Ishikawa (cell line): ENCODE results near the gene LUC7L3.

ENCODE experiments used
- CEBPB ChIP-seq: IDR thresholded peaks from 2 replicates; pipeline ENCODE4 v1.6.1; 2012
- CREB1 ChIP-seq: IDR thresholded peaks from 2 replicates; pipeline ENCODE4 v1.6.1; 2012; ENCODE audit warnings: low read depth
- EGR1 ChIP-seq: IDR thresholded peaks from 2 replicates; pipeline ENCODE4 v1.6.1; 2012
- EP300 ChIP-seq: IDR thresholded peaks from 2 replicates; pipeline ENCODE4 v1.6.1; 2012; ENCODE audit warnings: borderline replicate concordance
- FOXM1 ChIP-seq: IDR thresholded peaks from 2 replicates; pipeline ENCODE4 v1.6.1; 2012; ENCODE audit warnings: low read depth, borderline replicate concordance
- MAX ChIP-seq: IDR thresholded peaks from 2 replicates; pipeline ENCODE4 v1.6.1; 2012
- NFIC ChIP-seq: IDR thresholded peaks from 2 replicates; pipeline ENCODE4 v1.6.1; 2012
- RAD21 ChIP-seq: IDR thresholded peaks from 2 replicates; pipeline ENCODE4 v1.6.1; 2012; ENCODE audit warnings: low read depth
- REST ChIP-seq: IDR thresholded peaks from 2 replicates; pipeline ENCODE4 v1.6.1; 2012; ENCODE audit warnings: low read depth, mild to moderate bottlenecking
- TAF1 ChIP-seq: IDR thresholded peaks from 2 replicates; pipeline ENCODE4 v1.6.1; 2012; ENCODE audit warnings: low read depth, mild to moderate bottlenecking
- TCF12 ChIP-seq: IDR thresholded peaks from 2 replicates; pipeline ENCODE4 v1.6.1; 2012; ENCODE audit warnings: low read depth
- TEAD4 ChIP-seq: IDR thresholded peaks from 2 replicates; pipeline ENCODE4 v1.6.1; 2012
- USF1 ChIP-seq: IDR thresholded peaks from 2 replicates; pipeline ENCODE4 v1.6.1; 2012
- YY1 ChIP-seq: IDR thresholded peaks from 2 replicates; pipeline ENCODE4 v1.6.1; 2012; ENCODE audit warnings: low read depth
- ZBTB7A ChIP-seq: IDR thresholded peaks from 2 replicates; pipeline ENCODE4 v1.6.1; 2012; ENCODE audit warnings: low read depth

LUC7L3 gene

GRCh38 chr17:50793007-50793406, 73.6 kb downstream of the LUC7L3 start:
- TF ChIP-seq TCF12: no peak
- no peak for TF ChIP-seq TEAD4
- TF ChIP-seq NFIC: no peak
- no peak for TF ChIP-seq CEBPB
- no peak for TF ChIP-seq EP300

- TF ChIP-seq TAF1: no peak
- TF ChIP-seq TEAD4: no peak
- no peak for TF ChIP-seq ZBTB7A
- TF ChIP-seq CREB1: no peak
- TF ChIP-seq CEBPB: no peak
- no peak for TF ChIP-seq EP300
- no peak for TF ChIP-seq NFIC
- no peak for TF ChIP-seq USF1
- no peak for TF ChIP-seq EGR1
- no peak for TF ChIP-seq YY1
- no peak for TF ChIP-seq FOXM1
These were observed 75.0 kb downstream of the LUC7L3 start for GRCh38 chr17:50794361-50794760.

- TF ChIP-seq REST: no peak
- TF ChIP-seq TEAD4: no peak
- no peak for TF ChIP-seq ZBTB7A
- no peak for TF ChIP-seq RAD21
- TF ChIP-seq FOXM1: no peak
- no peak for TF ChIP-seq EGR1
- no peak for TF ChIP-seq YY1
- no peak for TF ChIP-seq TCF12
- TF ChIP-seq TAF1: no peak
- TF ChIP-seq CEBPB: no peak
- TF ChIP-seq USF1: no peak
- no peak for TF ChIP-seq MAX
- TF ChIP-seq CREB1: no peak
- TF ChIP-seq NFIC: no peak
- TF ChIP-seq EP300: no peak
These were observed 77.9 kb downstream of the LUC7L3 start for GRCh38 chr17:50797135-50797810.

- TF ChIP-seq RAD21 (no peak), NFIC (no peak), ZBTB7A (no peak)
These were observed 79.3 kb downstream of the LUC7L3 start for GRCh38 chr17:50798424-50799288.

- TF ChIP-seq YY1 (no peak), REST (no peak), TEAD4 (no peak), EGR1 (no peak)
These were observed 80.2 kb downstream of the LUC7L3 start for GRCh38 chr17:50799582-50799981.

GRCh38 chr17:50800196-50800700, 80.8 kb downstream of the LUC7L3 start:
- TF ChIP-seq TCF12 (no peak), CREB1 (no peak), EP300 (no peak), ZBTB7A (no peak), MAX (no peak), USF1 (no peak), YY1 (no peak), RAD21 (no peak), REST (no peak), TEAD4 (no peak), TAF1 (no peak), CEBPB (no peak), NFIC (no peak), EGR1 (no peak), FOXM1 (no peak)
